Fibroblast of mammary gland (primary cell): ENCODE results near the gene HIPK2.

Experiments
- DNase-seq: peaks from one replicate; pipeline ENCODE4 v3.0.0-alpha.2; 2010; ENCODE audit warnings: low read depth
- H3K4me3 ChIP-seq: 2 replicates; pipeline ENCODE4 v1.5.1; 2011; ENCODE audit warnings: low read depth, mild to moderate bottlenecking, low read length, moderate library complexity; ENCODE audit not compliant: control insufficient read depth
- CTCF ChIP-seq: conservative IDR thresholded peaks from 2 replicates; pipeline ENCODE4 v1.5.1; 2011; ENCODE audit warnings: low read depth, low read length, inconsistent platforms; ENCODE audit not compliant: control insufficient read depth, insufficient read depth

The HIPK2 gene

GRCh38 chr7:139746652-139747051 is 31.1 kb downstream of the HIPK2 start:
- TF ChIP-seq CTCF, result no peak
- no peak for DNase-seq
- H3K4me3 ChIP-seq, result no peak overlapping the region

- peak; percentile 57 for DNase-seq
- no peak overlapping the region for H3K4me3 ChIP-seq
- no peak for TF ChIP-seq CTCF
These were observed 32.1 kb downstream of the HIPK2 start for GRCh38 chr7:139745678-139746143.

- DNase-seq, result no peak
- no peak overlapping the region for H3K4me3 ChIP-seq
- TF ChIP-seq CTCF, result no peak
These were observed 32.8 kb downstream of the HIPK2 start for GRCh38 chr7:139744768-139745677.

GRCh38 chr7:139743967-139744767 is 33.6 kb downstream of the HIPK2 start:
- DNase-seq, result no peak
- H3K4me3 ChIP-seq, result no peak overlapping the region
- no peak for TF ChIP-seq CTCF

- no peak for DNase-seq
- H3K4me3 ChIP-seq, result no peak overlapping the region
- no peak for TF ChIP-seq CTCF
These were observed 34.4 kb downstream of the HIPK2 start for GRCh38 chr7:139743267-139743966.

- no peak for DNase-seq
- H3K4me3 ChIP-seq, result no peak overlapping the region
- no peak for TF ChIP-seq CTCF
These were observed 35.9 kb downstream of the HIPK2 start for GRCh38 chr7:139741789-139742344.
